ENCODE measurements around the gene FDXR. TPM values are rescaled to one million over a fixed set of nuclear protein-coding genes. Genes with fewer than 3 reads are reported as not detected.

The FDXR gene
- total and polyA plus RNA-seq, 2 of the 8 experiments (the other 6 are each of a cell fraction or from before 2014, with no cell fraction given): 24.2 to 31.4 TPM

Other genes starting within 250 kb of the FDXR start
- gene CD300E, start 249.3 kb downstream of the FDXR start, total RNA-seq (2021; fragmentation: NEBNext Ultra II Directional; extraction: Animal tissue kit (Norgen Biotek cat#: 25700)): not detected in 2 replicates
- gene CD300E, start 249.3 kb downstream of the FDXR start, polyA plus RNA-seq (2011; rRNA removed): not detected in 2 replicates
- not detected in 2 replicates for gene CD300LF, start 160.1 kb downstream of the FDXR start, total RNA-seq (2021; fragmentation: NEBNext Ultra II Directional; extraction: Animal tissue kit (Norgen Biotek cat#: 25700))
- gene CD300LF, start 160.1 kb downstream of the FDXR start, polyA plus RNA-seq (2011; rRNA removed): not detected in 2 replicates
- 5.2 and 5.5 TPM in 2 replicates for gene RAB37, start 135.7 kb downstream of the FDXR start, total RNA-seq (2021; fragmentation: NEBNext Ultra II Directional; extraction: Animal tissue kit (Norgen Biotek cat#: 25700))
- 6.1 and 6.6 TPM in 2 replicates for gene RAB37, start 135.7 kb downstream of the FDXR start, polyA plus RNA-seq (2011; rRNA removed)
- 91.3 and 92.9 TPM in 2 replicates for gene NHERF1, start 124.4 kb downstream of the FDXR start, total RNA-seq (2021; fragmentation: NEBNext Ultra II Directional; extraction: Animal tissue kit (Norgen Biotek cat#: 25700))
- gene NHERF1, start 124.4 kb downstream of the FDXR start, polyA plus RNA-seq (2011; rRNA removed): 99.2 and 140 TPM in 2 replicates
- gene NAT9, start 96.6 kb downstream of the FDXR start, total RNA-seq (2021; fragmentation: NEBNext Ultra II Directional; extraction: Animal tissue kit (Norgen Biotek cat#: 25700)): 40.6 and 42.7 TPM in 2 replicates
- gene NAT9, start 96.6 kb downstream of the FDXR start, polyA plus RNA-seq (2011; rRNA removed): 32.3 and 42.4 TPM in 2 replicates
- 0.07 TPM in 1 of 2 replicates, not detected in the other for gene GRIN2C, start 13.1 kb downstream of the FDXR start, total RNA-seq (2021; fragmentation: NEBNext Ultra II Directional; extraction: Animal tissue kit (Norgen Biotek cat#: 25700))
- gene GRIN2C, start 13.1 kb downstream of the FDXR start, polyA plus RNA-seq (2011; rRNA removed): 0.06 and 0.11 TPM in 2 replicates
- 0.56 and 0.80 TPM in 2 replicates for gene FADS6, start 20.6 kb upstream of the FDXR start, total RNA-seq (2021; fragmentation: NEBNext Ultra II Directional; extraction: Animal tissue kit (Norgen Biotek cat#: 25700))
- gene FADS6, start 20.6 kb upstream of the FDXR start, polyA plus RNA-seq (2011; rRNA removed): 2.5 and 2.6 TPM in 2 replicates
- 1.6 and 1.7 TPM in 2 replicates for gene USH1G, start 50.3 kb upstream of the FDXR start, total RNA-seq (2021; fragmentation: NEBNext Ultra II Directional; extraction: Animal tissue kit (Norgen Biotek cat#: 25700))
- gene USH1G, start 50.3 kb upstream of the FDXR start, polyA plus RNA-seq (2011; rRNA removed): 4.3 and 5.0 TPM in 2 replicates
- gene OTOP2, start 51.3 kb upstream of the FDXR start, total RNA-seq (2021; fragmentation: NEBNext Ultra II Directional; extraction: Animal tissue kit (Norgen Biotek cat#: 25700)): not detected in 2 replicates
- gene OTOP2, start 51.3 kb upstream of the FDXR start, polyA plus RNA-seq (2011; rRNA removed): 0.23 and 0.27 TPM in 2 replicates
- not detected in 2 replicates for gene OTOP3, start 62.9 kb upstream of the FDXR start, total RNA-seq (2021; fragmentation: NEBNext Ultra II Directional; extraction: Animal tissue kit (Norgen Biotek cat#: 25700))
- 0.05 and 0.09 TPM in 2 replicates for gene OTOP3, start 62.9 kb upstream of the FDXR start, polyA plus RNA-seq (2011; rRNA removed)
- gene HID1, start 99.8 kb upstream of the FDXR start, total RNA-seq (2021; fragmentation: NEBNext Ultra II Directional; extraction: Animal tissue kit (Norgen Biotek cat#: 25700)): 13.8 and 15.1 TPM in 2 replicates
- gene HID1, start 99.8 kb upstream of the FDXR start, polyA plus RNA-seq (2011; rRNA removed): 25.9 and 36.3 TPM in 2 replicates
- gene CDR2L, start 114.6 kb upstream of the FDXR start, total RNA-seq (2021; fragmentation: NEBNext Ultra II Directional; extraction: Animal tissue kit (Norgen Biotek cat#: 25700)): 38.1 and 40.5 TPM in 2 replicates
- gene CDR2L, start 114.6 kb upstream of the FDXR start, polyA plus RNA-seq (2011; rRNA removed): 20.4 and 26.8 TPM in 2 replicates
- 48.5 and 49.1 TPM in 2 replicates for gene MRPL58, start 139.7 kb upstream of the FDXR start, total RNA-seq (2021; fragmentation: NEBNext Ultra II Directional; extraction: Animal tissue kit (Norgen Biotek cat#: 25700))
- 43.2 and 43.6 TPM in 2 replicates for gene MRPL58, start 139.7 kb upstream of the FDXR start, polyA plus RNA-seq (2011; rRNA removed)
- gene ATP5PD, start 174.0 kb upstream of the FDXR start, total RNA-seq (2021; fragmentation: NEBNext Ultra II Directional; extraction: Animal tissue kit (Norgen Biotek cat#: 25700)): 326 and 335 TPM in 2 replicates
- gene ATP5PD, start 174.0 kb upstream of the FDXR start, polyA plus RNA-seq (2011; rRNA removed): 254 and 407 TPM in 2 replicates
- gene KCTD2, start 174.2 kb upstream of the FDXR start, total RNA-seq (2021; fragmentation: NEBNext Ultra II Directional; extraction: Animal tissue kit (Norgen Biotek cat#: 25700)): 33.7 and 34.1 TPM in 2 replicates
- gene KCTD2, start 174.2 kb upstream of the FDXR start, polyA plus RNA-seq (2011; rRNA removed): 32.6 and 36.8 TPM in 2 replicates
- gene SLC16A5, start 215.0 kb upstream of the FDXR start, total RNA-seq (2021; fragmentation: NEBNext Ultra II Directional; extraction: Animal tissue kit (Norgen Biotek cat#: 25700)): 16.6 and 17.1 TPM in 2 replicates
- gene SLC16A5, start 215.0 kb upstream of the FDXR start, polyA plus RNA-seq (2011; rRNA removed): 34.7 and 54.8 TPM in 2 replicates
- gene ARMC7, start 237.0 kb upstream of the FDXR start, total RNA-seq (2021; fragmentation: NEBNext Ultra II Directional; extraction: Animal tissue kit (Norgen Biotek cat#: 25700)): 13.6 TPM in 2 replicates
- 9.8 and 12.4 TPM in 2 replicates for gene ARMC7, start 237.0 kb upstream of the FDXR start, polyA plus RNA-seq (2011; rRNA removed)

Measured in H1 (cell line).